Activated T-cell treated with anti-CD3 and anti-CD28 coated beads, Interleukin-2, amount 50 U/mL, for 1 hour (primary cell): ENCODE data around the gene PORCN.

Experiments
- DNase-seq: peaks from one replicate; pipeline ENCODE4 v3.0.0-alpha.2; 2020

Gene PORCN

GRCh38 chrX:48477960-48478755, 30.6 kb upstream of the PORCN start:
- no peak for DNase-seq

GRCh38 chrX:48478806-48479205, 30.0 kb upstream of the PORCN start:
- DNase-seq = no peak

GRCh38 chrX:48480142-48480541, 28.6 kb upstream of the PORCN start:
- no peak for DNase-seq

- no peak for DNase-seq
Observed at GRCh38 chrX:48480583-48480982, 28.2 kb upstream of the PORCN start.

- DNase-seq = no peak
Observed at GRCh38 chrX:48482526-48482925, 26.3 kb upstream of the PORCN start.

GRCh38 chrX:48487362-48487798, 21.4 kb upstream of the PORCN start:
- DNase-seq = no peak

GRCh38 chrX:48488034-48488433, 20.8 kb upstream of the PORCN start:
- DNase-seq = no peak

- DNase-seq = no peak
Observed at GRCh38 chrX:48489296-48489695, 19.5 kb upstream of the PORCN start.

- no peak for DNase-seq
Observed at GRCh38 chrX:48489892-48490291, 18.9 kb upstream of the PORCN start.

GRCh38 chrX:48490661-48491060, 18.1 kb upstream of the PORCN start:
- no peak for DNase-seq

GRCh38 chrX:48491809-48492208, 17.0 kb upstream of the PORCN start:
- DNase-seq = no peak

GRCh38 chrX:48492293-48492910, 16.4 kb upstream of the PORCN start:
- DNase-seq = no peak

- no peak for DNase-seq
Observed at GRCh38 chrX:48493890-48494364, 14.9 kb upstream of the PORCN start.

GRCh38 chrX:48496660-48497059, 12.1 kb upstream of the PORCN start:
- DNase-seq = no peak

GRCh38 chrX:48497871-48498270, 10.9 kb upstream of the PORCN start:
- DNase-seq = no peak

- DNase-seq = no peak
Observed at GRCh38 chrX:48498374-48498809, 10.4 kb upstream of the PORCN start.

GRCh38 chrX:48504261-48504660, 4.5 kb upstream of the PORCN start:
- DNase-seq = no peak

- DNase-seq = no peak
Observed at GRCh38 chrX:48505481-48505880, 3.3 kb upstream of the PORCN start.

GRCh38 chrX:48507246-48507645, 1.5 kb upstream of the PORCN start:
- DNase-seq = no peak

- no peak for DNase-seq
Observed at GRCh38 chrX:48509245-48509590, 426 bp downstream of the PORCN start.

- no peak for DNase-seq
Observed at GRCh38 chrX:48509619-48510018, 827 bp downstream of the PORCN start.

- DNase-seq = no peak
Observed at GRCh38 chrX:48511560-48511959, 2.8 kb downstream of the PORCN start.

GRCh38 chrX:48512371-48512935, 3.7 kb downstream of the PORCN start:
- no peak for DNase-seq

- DNase-seq = no peak
Observed at GRCh38 chrX:48513670-48514069, 4.9 kb downstream of the PORCN start.
